ENCODE data around the gene OSMR. TPM values are rescaled to one million over a fixed set of nuclear protein-coding genes. Genes with fewer than 3 reads are reported as not detected.

Gene OSMR
- total and polyA plus RNA-seq, 2 donors from 2014 or later: 12.9 to 118 TPM

DNA sequence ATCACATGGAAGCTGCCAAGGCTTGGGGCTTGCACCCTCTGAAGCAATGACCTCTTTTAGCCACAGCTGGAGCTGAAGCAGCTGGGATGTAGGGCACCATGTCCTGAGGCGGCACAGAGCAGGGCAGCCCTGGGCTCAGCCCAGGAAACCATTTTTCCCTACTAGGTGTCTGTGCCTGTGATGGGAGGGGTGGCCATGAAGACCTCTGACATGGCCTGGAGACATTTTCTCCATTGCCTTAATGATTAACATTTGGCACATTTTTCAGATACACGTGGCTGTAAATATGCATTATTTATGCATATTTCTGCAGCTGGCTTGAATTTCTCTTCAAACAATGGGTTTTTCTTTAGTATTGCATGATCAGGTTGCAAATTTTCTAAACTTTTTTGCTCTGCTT, 81.7 kb downstream of the OSMR start:
- H3K36me3 ChIP-seq (ENCODE audit: control insufficient read depth in 2 of 3, insufficient read depth in 3 of 3, low read length in 3 of 3): peaks cover 0 to 9% (median 6%) of the 10 kb centered on the region in 3 donors

DNA sequence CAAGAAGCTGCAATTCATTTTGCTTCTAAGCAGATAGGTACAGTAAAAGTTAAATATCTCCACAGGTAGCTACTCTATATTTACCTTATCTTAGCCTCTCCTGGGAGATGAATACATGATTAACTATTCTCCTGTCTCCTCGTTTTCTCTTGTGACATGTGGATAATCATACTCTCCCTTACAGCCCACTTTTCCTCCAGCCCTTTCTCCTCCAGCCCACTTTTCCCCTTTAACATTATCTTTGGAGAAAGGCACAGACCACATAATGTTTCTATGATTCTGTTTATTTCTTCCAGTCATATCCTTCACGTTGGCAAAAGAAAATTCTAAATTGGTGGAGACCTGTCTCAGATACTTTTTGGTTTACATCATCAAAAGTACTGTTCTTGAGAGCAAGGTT, 84.0 kb downstream of the OSMR start:
- no peak for DNase-seq
- TF ChIP-seq, protein P1, sequence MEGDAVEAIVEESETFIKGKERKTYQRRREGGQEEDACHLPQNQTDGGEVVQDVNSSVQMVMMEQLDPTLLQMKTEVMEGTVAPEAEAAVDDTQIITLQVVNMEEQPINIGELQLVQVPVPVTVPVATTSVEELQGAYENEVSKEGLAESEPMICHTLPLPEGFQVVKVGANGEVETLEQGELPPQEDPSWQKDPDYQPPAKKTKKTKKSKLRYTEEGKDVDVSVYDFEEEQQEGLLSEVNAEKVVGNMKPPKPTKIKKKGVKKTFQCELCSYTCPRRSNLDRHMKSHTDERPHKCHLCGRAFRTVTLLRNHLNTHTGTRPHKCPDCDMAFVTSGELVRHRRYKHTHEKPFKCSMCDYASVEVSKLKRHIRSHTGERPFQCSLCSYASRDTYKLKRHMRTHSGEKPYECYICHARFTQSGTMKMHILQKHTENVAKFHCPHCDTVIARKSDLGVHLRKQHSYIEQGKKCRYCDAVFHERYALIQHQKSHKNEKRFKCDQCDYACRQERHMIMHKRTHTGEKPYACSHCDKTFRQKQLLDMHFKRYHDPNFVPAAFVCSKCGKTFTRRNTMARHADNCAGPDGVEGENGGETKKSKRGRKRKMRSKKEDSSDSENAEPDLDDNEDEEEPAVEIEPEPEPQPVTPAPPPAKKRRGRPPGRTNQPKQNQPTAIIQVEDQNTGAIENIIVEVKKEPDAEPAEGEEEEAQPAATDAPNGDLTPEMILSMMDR (IDR thresholded peaks at IDR 0.05; ENCODE audit: borderline replicate concordance, extremely low read depth, insufficient read depth): no peak
- Histone ChIP-seq H3K4me3 (ENCODE audit: low read length in 3 of 3) (no peak overlapping the region), H3K27me3 (ENCODE audit: control insufficient read depth, insufficient read depth, low read length) (no peaks in the 10 kb centered on the region), H3K9me3 (ENCODE audit: control insufficient read depth in 2 of 3, insufficient read depth in 1 of 3, low read length in 3 of 3) (no peaks in the 10 kb centered on the region), H3K9ac (ENCODE audit: low read length in 3 of 3) (no peak overlapping the region), H3K4me1 (ENCODE audit: control insufficient read depth in 2 of 3, insufficient read depth in 2 of 3, low read depth in 1 of 3, low read length in 3 of 3) (no peaks in the 10 kb centered on the region), H3K36me3 (ENCODE audit: control insufficient read depth in 2 of 3, insufficient read depth in 3 of 3, low read length in 3 of 3) (peaks cover 0 to 20% (median 8%) of the 10 kb centered on the region in 3 donors), H3K27ac (ENCODE audit: low read depth in 2 of 2, low read length in 2 of 2) (no peak overlapping the region)
- no peak for FAIRE-seq
- intact Hi-C loops (cut with DNase I): no loop called here

More for the DNA sequence above, 81.7 kb downstream of the OSMR start:
- intact Hi-C loops (cut with DNase I): no loop called here
- Histone ChIP-seq H3K9ac (ENCODE audit: low read length in 3 of 3) (no peak overlapping the region), H3K4me1 (ENCODE audit: control insufficient read depth in 2 of 3, insufficient read depth in 2 of 3, low read depth in 1 of 3, low read length in 3 of 3) (no peaks in the 10 kb centered on the region), H3K27ac (ENCODE audit: low read depth in 2 of 2, low read length in 2 of 2) (no peak overlapping the region), H3K4me3 (ENCODE audit: low read length in 3 of 3) (no peak overlapping the region), H3K9me3 (ENCODE audit: control insufficient read depth in 2 of 3, insufficient read depth in 1 of 3, low read length in 3 of 3) (no peaks in the 10 kb centered on the region), H3K27me3 (ENCODE audit: control insufficient read depth, insufficient read depth, low read length) (no peaks in the 10 kb centered on the region)
- FAIRE-seq (no peak), DNase-seq (no peak)
- TF ChIP-seq, protein P1 (IDR thresholded peaks at IDR 0.05; ENCODE audit: borderline replicate concordance, extremely low read depth, insufficient read depth): no peak

DNA sequence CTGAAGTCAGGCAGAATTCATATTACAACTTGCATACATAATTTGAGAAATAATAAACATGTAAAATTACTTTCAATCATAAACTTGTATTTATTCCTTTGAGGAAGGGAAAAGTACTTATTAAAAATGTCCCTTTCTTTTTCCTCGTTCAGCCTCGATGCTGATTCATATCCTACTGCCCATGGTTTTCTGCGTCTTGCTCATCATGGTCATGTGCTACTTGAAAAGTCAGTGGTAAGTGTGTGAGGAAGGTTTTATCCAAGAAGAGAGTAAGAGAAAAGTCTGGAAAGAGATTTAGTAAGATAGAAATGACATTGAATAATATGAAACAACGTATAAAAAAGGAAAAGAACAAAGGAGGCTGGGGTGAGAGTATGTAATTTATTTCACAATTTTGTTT, 85.9 kb downstream of the OSMR start:
- no peak overlapping the region for H3K27ac ChIP-seq (ENCODE audit: low read depth in 2 of 2, low read length in 2 of 2)
- H3K9ac ChIP-seq (ENCODE audit: low read length in 3 of 3): no peak overlapping the region
- no peaks in the 10 kb centered on the region for H3K4me1 ChIP-seq (ENCODE audit: control insufficient read depth in 2 of 3, insufficient read depth in 2 of 3, low read depth in 1 of 3, low read length in 3 of 3)
- H3K27me3 ChIP-seq (ENCODE audit: control insufficient read depth, insufficient read depth, low read length): no peaks in the 10 kb centered on the region
- no peak for FAIRE-seq
- TF ChIP-seq, protein P1 (IDR thresholded peaks at IDR 0.05; ENCODE audit: borderline replicate concordance, extremely low read depth, insufficient read depth): no peak
- intact Hi-C loops (cut with DNase I): no loop called here
- H3K4me3 ChIP-seq (ENCODE audit: low read length in 3 of 3): no peak overlapping the region
- H3K36me3 ChIP-seq (ENCODE audit: control insufficient read depth in 2 of 3, insufficient read depth in 3 of 3, low read length in 3 of 3): peaks cover 0 to 11% (median 8%) of the 10 kb centered on the region in 3 donors
- no peak for DNase-seq
- H3K9me3 ChIP-seq (ENCODE audit: control insufficient read depth in 2 of 3, insufficient read depth in 1 of 3, low read length in 3 of 3): no peaks in the 10 kb centered on the region

DNA sequence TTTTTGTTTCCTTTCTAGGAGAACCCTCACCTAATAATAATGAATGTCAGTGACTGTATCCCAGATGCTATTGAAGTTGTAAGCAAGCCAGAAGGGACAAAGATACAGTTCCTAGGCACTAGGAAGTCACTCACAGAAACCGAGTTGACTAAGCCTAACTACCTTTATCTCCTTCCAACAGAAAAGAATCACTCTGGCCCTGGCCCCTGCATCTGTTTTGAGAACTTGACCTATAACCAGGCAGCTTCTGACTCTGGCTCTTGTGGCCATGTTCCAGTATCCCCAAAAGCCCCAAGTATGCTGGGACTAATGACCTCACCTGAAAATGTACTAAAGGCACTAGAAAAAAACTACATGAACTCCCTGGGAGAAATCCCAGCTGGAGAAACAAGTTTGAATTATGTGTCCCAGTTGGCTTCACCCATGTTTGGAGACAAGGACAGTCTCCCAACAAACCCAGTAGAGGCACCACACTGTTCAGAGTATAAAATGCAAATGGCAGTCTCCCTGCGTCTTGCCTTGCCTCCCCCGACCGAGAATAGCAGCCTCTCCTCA, 87.1 kb downstream of the OSMR start:
- Histone ChIP-seq H3K27ac (ENCODE audit: low read depth in 2 of 2, low read length in 2 of 2) (no peak overlapping the region), H3K4me1 (ENCODE audit: control insufficient read depth in 2 of 3, insufficient read depth in 2 of 3, low read depth in 1 of 3, low read length in 3 of 3) (no peaks in the 10 kb centered on the region), H3K27me3 (ENCODE audit: control insufficient read depth, insufficient read depth, low read length) (no peaks in the 10 kb centered on the region), H3K36me3 (ENCODE audit: control insufficient read depth in 2 of 3, insufficient read depth in 3 of 3, low read length in 3 of 3) (peaks cover 0 to 11% (median 8%) of the 10 kb centered on the region in 3 donors), H3K9me3 (ENCODE audit: control insufficient read depth in 2 of 3, insufficient read depth in 1 of 3, low read length in 3 of 3) (no peaks in the 10 kb centered on the region), H3K9ac (ENCODE audit: low read length in 3 of 3) (no peak overlapping the region), H3K4me3 (ENCODE audit: low read length in 3 of 3) (no peak overlapping the region)
- no peak for DNase-seq
- no peak for FAIRE-seq
- intact Hi-C loops (cut with DNase I): no loop called here
- TF ChIP-seq, protein P1 (IDR thresholded peaks at IDR 0.05; ENCODE audit: borderline replicate concordance, extremely low read depth, insufficient read depth): no peak
